HEK293T (cell line): Measurements from ENCODE around the gene SH3BP4.

Experiments
- ARNT ChIP-seq: fragments of 450-650 bp; IDR thresholded peaks from 2 replicates; pipeline ENCODE4 v1.6.1; 2017; ENCODE audit warnings: mild to moderate bottlenecking
- CTBP1 ChIP-seq: fragments of 450-650 bp; IDR thresholded peaks from 2 replicates; pipeline ENCODE4 v1.6.1; 2016; ENCODE audit warnings: borderline replicate concordance
- FOXK2 ChIP-seq: fragments of 450-650 bp; IDR thresholded peaks from 2 replicates; pipeline ENCODE4 v1.6.1; 2016; ENCODE audit warnings: mild to moderate bottlenecking
- FOXM1 ChIP-seq: fragments of 450-650 bp; IDR thresholded peaks from 2 replicates; pipeline ENCODE4 v1.6.1; 2017; ENCODE audit warnings: mild to moderate bottlenecking, borderline replicate concordance
- LEF1 ChIP-seq: fragments of 450-650 bp; IDR thresholded peaks from 2 replicates; pipeline ENCODE4 v1.6.1; 2017; ENCODE audit warnings: mild to moderate bottlenecking, borderline replicate concordance
- SP1 ChIP-seq: fragments of 450-650 bp; IDR thresholded peaks from 2 replicates; pipeline ENCODE4 v1.6.1; 2017
- SUZ12 ChIP-seq: fragments of 450-650 bp; IDR thresholded peaks from 2 replicates; pipeline ENCODE4 v1.6.1; 2016; ENCODE audit warnings: mild to moderate bottlenecking
- TARDBP ChIP-seq: fragments of 450-650 bp; IDR thresholded peaks from 2 replicates; pipeline ENCODE4 v1.6.1; 2016
- TF ChIP-seq, protein P1 (sequence below): fragments of 450-650 bp; IDR thresholded peaks from 2 replicates; pipeline ENCODE4 v1.6.1; 2016

DNA sequence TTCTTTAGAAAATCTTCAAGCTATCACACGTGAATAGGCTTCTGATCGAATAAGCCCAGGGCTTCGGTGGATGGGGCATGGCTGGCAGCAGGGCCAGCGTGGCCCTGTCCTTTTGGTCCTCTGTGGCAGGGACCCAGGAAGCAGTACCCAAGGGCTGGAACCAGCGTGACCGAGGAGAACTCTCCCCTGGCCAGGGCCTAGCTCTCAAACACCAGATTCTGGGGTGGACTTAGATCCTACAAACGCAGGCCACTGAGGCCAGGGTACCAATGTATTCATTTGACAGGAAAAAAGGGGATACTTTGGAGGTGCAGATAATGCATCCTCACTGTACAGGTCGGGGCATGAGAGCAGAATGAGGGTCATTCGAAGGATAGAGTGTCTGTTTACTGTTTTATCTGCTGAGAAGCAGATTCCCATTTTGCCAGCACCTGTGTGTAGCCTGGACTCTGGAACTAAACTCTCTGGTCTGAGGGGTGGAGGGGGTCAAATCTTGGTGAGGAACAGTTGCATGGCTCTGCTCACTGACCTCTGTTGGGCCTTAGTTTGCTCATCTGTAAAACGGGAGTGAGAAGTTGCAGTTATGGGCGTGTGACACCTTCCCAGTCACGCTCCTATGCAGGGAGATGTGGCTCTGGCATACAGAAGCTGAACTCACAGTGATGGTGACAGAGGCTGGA lies 51.4 kb downstream of the SH3BP4 start:
- TF ChIP-seq LEF1 (no peak), SUZ12 (no peak), FOXM1 (no peak), SP1 (no peak), FOXK2 (no peak), TARDBP (no peak), CTBP1 (no peak), ARNT (no peak)
- TF ChIP-seq, protein P1, sequence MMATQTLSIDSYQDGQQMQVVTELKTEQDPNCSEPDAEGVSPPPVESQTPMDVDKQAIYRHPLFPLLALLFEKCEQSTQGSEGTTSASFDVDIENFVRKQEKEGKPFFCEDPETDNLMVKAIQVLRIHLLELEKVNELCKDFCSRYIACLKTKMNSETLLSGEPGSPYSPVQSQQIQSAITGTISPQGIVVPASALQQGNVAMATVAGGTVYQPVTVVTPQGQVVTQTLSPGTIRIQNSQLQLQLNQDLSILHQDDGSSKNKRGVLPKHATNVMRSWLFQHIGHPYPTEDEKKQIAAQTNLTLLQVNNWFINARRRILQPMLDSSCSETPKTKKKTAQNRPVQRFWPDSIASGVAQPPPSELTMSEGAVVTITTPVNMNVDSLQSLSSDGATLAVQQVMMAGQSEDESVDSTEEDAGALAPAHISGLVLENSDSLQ: no peak
